HEK293 (cell line): ENCODE data around the gene TFAP2E.

Experiments used
- CTCF ChIP-seq: fragments of 450-650 bp; formaldehyde crosslinking; IDR thresholded peaks from 2 replicates; pipeline ENCODE4 v1.5.1; 2016; ENCODE audit warnings: missing biosample characterization, missing genetic modification characterization
- SALL2 ChIP-seq: fragments of 450-650 bp; formaldehyde crosslinking; IDR thresholded peaks from 2 replicates; pipeline ENCODE4 v1.5.0; 2017; ENCODE audit warnings: missing biosample characterization, mild to moderate bottlenecking, missing genetic modification characterization, borderline replicate concordance
- ZBTB48 ChIP-seq: fragments of 450-650 bp; formaldehyde crosslinking; IDR thresholded peaks from 2 replicates; pipeline ENCODE4 v1.5.1; 2016; ENCODE audit warnings: missing biosample characterization, missing genetic modification characterization
- ZNF777 ChIP-seq: fragments of 450-650 bp; formaldehyde crosslinking; IDR thresholded peaks from 2 replicates; pipeline ENCODE4 v1.5.1; 2017; ENCODE audit warnings: missing biosample characterization, missing genetic modification characterization, borderline replicate concordance
- ZNF792 ChIP-seq: fragments of 450-650 bp; formaldehyde crosslinking; IDR thresholded peaks from 2 replicates; pipeline ENCODE4 v1.5.1; 2016; ENCODE audit warnings: missing biosample characterization, missing genetic modification characterization

DNA sequence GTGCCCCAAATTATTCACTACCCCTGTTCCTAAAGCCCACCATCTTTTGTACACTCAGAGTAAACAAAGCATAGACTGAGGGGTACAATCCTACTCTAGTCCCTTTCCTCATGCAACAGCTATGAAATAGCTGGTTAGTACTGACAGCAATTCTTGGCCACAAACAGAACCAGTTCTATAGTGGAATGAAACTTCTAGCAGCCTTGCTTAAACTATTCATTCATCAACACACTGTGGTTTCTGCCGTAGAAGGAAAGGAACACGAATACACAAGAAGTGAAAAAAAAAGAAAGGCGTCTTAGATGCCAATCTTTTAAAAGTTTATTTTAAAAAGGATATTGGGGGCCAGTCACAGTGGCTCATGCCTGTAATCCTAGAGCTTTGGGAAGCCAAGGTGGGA lies 58.3 kb downstream of the TFAP2E start:
- TF ChIP-seq SALL2 (tag by site-specific recombination), result no peak
- no peak for TF ChIP-seq ZNF792 (tag by site-specific recombination)
- TF ChIP-seq CTCF (tag by site-specific recombination), result no peak
- no peak for TF ChIP-seq ZBTB48 (tag by site-specific recombination)
- no peak for TF ChIP-seq ZNF777 (tag by site-specific recombination)
